Central memory CD4-positive, alpha-beta T cell (primary cell): ENCODE data around the gene GHR.

Experiments used
- DNase-seq: peaks from one replicate; pipeline ENCODE4 v3.0.0; 2022

The GHR gene

DNA sequence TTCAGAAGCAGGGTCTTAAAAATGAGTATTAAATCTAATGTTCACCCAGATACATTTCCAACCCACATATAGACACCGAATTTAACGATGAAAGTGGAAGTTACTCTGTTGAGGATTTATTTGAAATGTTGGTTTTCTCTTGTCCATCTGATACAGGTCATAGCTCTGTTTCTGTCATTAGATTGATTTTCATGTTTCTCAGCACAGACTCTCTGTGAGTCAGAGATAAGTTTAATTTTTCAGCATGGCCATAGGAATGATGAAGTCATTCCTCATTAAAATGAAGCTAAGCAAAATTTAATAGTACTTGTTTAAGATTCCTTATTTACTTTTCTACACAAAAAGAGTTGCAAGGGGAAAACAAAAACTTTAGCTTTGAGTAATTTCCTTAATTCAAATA is 38.8 kb downstream of the GHR start:
- no peak for DNase-seq

GRCh38 chr5:42467572-42467971 is 44.3 kb downstream of the GHR start:
- no peak for DNase-seq

GRCh38 chr5:42467981-42468524 is 44.8 kb downstream of the GHR start:
- no peak for DNase-seq

DNA sequence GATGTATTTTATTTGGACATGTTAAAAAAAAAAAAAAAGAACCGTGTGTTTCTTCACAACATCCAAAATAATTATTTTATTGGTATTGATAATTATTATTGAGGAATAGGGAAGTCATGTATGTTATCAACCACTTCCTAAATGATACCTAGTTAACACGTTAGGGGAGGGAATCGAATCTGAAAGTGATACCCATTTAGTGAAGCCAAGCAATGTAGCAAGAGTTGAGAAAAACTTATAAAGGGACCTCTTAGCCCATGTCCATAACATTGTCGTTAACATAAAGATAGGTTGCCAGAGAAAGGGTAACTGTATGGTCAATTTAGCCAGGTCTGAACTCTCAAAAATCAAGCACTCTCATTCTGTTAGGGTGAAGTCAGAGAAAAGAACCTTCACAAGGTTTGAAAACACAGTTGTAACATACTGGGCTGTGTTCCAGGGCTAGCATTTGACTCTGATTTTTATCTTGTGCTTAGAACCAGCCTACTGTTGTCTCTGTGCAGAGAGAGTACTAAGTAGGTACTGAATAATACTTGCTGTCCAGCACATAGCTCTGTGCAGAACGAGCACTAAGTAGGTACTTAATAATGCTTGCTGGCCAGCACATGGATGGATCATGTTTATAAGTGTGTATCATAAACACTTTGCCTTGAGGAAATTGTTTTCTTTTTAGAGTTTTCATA is 60.4 kb downstream of the GHR start:
- DNase-seq, result no peak

DNA sequence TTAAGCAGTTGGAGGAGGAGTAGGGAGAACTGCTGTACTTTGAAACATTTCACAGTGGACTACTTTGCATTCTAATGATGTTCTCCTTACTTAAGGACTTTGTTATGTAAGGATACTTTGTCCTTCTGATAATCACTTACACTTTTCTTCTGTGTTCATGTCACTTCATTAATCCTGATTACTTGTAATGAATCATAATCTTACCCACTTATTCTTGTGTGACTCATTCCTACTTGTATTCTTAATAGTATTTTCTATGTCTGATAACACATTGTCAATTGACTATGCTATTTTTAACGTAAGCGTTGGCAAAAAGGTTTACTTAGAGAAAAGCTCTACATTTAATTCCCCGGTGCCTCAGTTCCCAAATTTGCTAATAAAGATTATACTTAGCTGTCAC is 63.8 kb downstream of the GHR start:
- DNase-seq, result no peak

- no peak for DNase-seq
Measured at GRCh38 chr5:42487821-42488220, 64.6 kb downstream of the GHR start.

GRCh38 chr5:42490831-42491230 is 67.6 kb downstream of the GHR start:
- no peak for DNase-seq

GRCh38 chr5:42491699-42492098 is 68.5 kb downstream of the GHR start:
- no peak for DNase-seq

- DNase-seq, result no peak
Measured at GRCh38 chr5:42492974-42493373, 69.7 kb downstream of the GHR start.

GRCh38 chr5:42494414-42494813 is 71.2 kb downstream of the GHR start:
- DNase-seq, result no peak

- no peak for DNase-seq
Measured at GRCh38 chr5:42495914-42496313, 72.7 kb downstream of the GHR start.

DNA sequence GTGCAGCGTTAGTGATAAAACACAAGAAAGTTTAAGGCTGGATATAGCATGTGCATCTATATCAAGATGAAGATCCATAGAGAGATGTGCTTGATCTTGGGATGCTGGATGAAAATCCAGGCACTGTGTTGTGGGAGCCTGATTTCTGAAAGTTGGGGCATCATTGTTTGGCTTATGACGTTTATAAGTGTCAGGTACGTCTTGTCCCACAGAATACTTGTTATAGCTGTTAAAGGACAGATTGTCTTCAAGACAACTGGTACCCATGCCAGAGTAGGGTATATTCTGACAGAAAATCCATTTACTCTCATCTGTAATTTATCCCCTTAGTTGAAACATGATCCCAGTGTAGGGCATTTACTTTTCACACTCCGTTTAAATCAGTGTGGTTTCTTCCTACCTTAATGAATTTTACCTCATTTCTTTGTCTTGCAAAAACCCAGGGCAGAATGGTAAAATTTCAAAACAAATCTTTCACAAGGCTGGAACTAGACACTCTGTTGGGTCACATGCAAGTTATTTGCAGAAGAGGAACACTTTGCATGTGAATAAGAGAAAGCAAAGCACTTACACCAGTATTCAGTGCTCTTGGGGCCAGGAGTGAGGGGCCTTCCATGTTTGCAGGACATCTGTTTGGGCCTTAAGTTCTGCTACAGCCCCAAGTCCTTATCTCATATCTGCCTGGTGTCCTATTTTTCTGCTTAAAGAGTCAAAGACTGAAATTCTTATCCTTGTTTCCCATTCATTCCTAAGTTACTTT is 73.3 kb downstream of the GHR start:
- no peak for DNase-seq

- DNase-seq, result no peak
Measured at GRCh38 chr5:42498000-42498399, 74.8 kb downstream of the GHR start.

GRCh38 chr5:42499016-42499415 is 75.8 kb downstream of the GHR start:
- no peak for DNase-seq

GRCh38 chr5:42500003-42500599 is 76.9 kb downstream of the GHR start:
- no peak for DNase-seq

DNA sequence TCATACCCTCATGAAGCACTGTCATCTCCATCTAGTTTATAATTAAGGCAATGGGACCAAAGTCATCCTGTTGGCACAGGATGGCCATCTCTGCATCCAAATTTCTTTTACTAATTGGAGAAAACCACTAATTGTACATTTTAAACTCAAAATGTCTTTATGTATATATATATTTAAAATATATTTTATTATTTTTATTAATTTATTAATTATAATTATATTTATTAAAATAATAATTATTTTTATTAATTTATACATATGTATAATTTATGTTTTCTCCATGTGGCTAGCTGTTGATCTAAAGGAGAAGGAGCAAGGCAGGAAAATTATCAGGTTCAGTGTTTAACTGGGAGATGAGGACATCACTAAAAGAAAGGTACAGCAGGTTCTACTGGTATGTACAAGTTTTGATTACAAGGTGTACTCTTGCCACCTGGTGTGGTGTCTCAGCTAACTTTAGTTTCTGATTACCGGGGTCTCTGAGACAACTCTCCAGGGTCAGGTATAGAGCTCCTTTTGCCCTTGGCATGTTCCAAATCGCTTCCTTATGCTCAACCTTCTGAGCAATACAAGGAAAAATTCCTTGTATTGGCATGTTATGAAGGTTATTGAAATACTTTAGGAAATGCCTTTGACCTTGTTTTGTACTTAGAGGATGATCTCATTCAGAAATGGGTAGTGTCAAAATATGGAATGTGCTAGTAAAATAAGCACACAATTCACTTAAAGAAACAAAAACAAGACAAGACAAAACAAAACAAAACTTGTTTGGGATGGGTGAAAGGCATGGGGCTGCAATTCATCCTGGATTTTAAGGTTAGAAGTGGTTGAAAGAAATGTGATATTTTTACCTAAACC is 79.6 kb downstream of the GHR start:
- no peak for DNase-seq

- no peak for DNase-seq
Measured at GRCh38 chr5:42506662-42507061, 83.4 kb downstream of the GHR start.

DNA sequence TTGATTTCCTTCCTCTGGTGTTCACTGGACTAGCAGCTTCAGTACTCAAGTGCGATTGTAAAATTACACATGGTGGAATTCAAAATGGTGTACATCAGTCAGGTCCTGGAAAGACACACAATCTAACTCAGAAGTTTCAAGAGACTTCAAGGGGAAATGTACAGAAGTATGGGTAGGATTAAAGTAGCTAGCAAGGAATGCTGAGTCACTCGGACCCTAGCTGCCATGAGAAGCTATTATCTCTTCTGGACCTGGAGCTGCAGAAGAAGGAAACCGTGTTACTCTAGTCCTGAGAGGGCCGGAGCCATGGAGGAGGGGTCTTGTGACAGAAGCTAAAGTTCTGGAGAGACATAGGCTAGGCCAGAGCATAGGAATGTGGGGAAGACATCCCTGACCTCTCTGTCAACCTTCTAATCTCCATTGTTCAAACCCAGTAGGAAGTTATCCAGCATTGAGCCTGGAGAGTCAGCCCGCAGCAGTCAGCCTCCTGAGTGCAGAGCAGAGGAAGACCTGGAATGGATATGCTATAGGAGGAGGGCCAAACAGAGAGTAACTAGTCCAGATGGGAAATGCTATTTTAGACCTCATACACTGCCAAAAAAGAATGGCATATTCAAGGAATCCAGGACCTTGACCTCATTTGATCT is 84.3 kb downstream of the GHR start:
- DNase-seq, result no peak

GRCh38 chr5:42513246-42513645 is 90.0 kb downstream of the GHR start:
- no peak for DNase-seq

DNA sequence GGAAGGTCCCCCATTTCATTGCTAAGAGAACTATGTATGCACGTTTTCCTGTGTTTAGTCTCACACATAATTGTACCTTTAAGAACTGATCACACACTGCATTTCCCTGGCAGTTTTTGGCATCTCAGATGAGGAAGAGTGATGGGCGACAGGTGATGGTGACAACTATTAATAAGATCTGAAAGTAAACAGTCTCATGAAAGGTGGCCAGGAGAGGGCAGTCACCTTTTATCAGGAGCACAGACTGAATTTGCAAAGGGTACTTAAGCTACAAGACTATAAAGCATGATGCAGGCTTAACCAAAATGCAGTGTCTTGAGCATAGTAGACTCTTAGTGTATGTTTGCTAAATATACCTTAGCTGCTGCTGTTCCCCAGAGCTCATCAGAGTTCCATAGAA is 91.5 kb downstream of the GHR start:
- DNase-seq, result no peak

GRCh38 chr5:42515504-42515903 is 92.3 kb downstream of the GHR start:
- DNase-seq, result no peak

DNA sequence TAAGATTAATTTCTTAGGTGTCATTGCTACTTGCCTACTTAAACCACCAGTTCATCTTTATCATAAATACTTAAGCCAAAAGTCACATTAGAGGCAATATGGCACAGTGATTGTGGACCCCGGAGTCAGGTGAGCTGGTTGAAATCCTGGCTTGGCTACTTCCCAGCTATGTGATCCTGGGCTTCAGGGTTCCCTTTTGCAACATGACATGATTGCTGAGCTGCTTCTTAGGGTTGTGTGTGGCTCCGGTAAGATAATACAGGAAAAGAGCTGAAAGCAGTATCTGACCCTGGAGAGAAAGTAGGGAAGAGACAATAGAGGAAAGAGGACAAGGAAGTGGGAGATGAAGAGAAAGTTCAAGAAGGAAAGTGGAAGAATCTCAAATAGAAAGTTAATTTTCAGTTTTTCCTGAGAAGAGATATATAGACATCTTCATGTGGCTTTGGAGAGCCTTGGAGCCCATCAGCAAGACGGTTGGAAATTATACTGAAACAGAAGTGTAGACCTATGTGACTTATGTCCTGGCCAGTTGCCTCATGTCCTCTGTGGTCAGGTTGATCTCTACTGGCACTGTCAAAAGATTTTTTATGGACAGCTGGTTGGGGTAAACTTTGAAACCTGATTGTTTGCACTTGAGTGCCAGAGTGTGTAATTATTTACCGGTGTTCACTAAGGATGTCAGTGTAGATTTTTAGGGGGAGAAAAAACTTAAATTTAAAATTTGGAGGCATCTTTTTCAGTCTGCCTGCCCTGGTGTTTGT is 93.2 kb downstream of the GHR start:
- no peak for DNase-seq
